HG03103 (cell line): Measurements from ENCODE around the gene LCMT1.
"Not testable (repeated sequence)": the region's sequence is repeated elsewhere in the genome, so short reads cannot be mapped to it uniquely, and the experiment has no call there.

Experiments
- ATAC-seq: cut with Tn5 transposase; IDR thresholded peaks from one replicate; pipeline ENCODE4 v1.9.1; 2021; ENCODE audit warnings: low read depth; ENCODE audit not compliant: unreplicated experiment

LCMT1 gene

GRCh38 chr16:25093208-25094061, 18.1 kb upstream of the LCMT1 start:
- peak; percentile 58 for ATAC-seq

DNA sequence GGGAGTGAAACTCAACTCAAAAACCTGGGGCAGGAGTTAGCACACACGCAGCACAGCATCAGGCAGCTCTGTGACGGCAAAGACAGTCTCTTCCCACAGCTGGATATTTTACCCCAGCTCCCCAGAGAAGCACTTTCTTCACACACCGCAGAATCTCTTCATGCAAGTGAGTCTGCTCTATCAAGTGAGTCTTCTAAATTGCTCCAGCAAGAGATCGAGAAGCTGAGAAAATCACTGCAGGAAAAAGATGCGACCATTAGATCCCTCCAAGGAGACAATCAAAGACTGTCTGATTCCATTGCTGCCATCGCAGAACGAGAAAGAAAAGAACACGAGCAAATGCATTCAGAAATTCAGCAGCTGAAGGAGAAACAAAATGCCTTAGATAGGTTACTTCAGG, 16.9 kb upstream of the LCMT1 start:
- ATAC-seq: no peak

GRCh38 chr16:25095636-25096035, 15.9 kb upstream of the LCMT1 start:
- ATAC-seq: no peak

GRCh38 chr16:25097276-25097975, 14.1 kb upstream of the LCMT1 start:
- ATAC-seq: no peak

DNA sequence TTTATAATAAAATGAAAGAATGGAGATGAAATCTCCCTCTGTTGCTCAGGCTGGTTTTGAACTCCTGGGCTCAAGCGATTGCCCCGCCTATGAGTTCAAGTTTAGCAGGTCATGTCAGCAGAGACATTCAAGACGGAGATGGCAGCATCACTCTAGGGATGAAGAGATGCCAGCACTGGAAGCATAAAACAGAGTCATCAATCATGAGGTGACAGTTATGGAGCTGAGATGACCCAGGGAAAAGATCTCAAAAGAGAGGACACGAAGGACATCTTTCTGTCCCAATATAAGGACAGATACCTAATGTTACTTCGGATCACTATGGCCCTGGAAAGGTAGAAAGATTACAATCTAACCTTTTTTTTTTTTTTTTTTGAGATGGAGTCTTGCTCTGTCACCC, 11.0 kb upstream of the LCMT1 start:
- no peak for ATAC-seq

- no peak for ATAC-seq
Observed at GRCh38 chr16:25106567-25107465, 4.7 kb upstream of the LCMT1 start.

DNA sequence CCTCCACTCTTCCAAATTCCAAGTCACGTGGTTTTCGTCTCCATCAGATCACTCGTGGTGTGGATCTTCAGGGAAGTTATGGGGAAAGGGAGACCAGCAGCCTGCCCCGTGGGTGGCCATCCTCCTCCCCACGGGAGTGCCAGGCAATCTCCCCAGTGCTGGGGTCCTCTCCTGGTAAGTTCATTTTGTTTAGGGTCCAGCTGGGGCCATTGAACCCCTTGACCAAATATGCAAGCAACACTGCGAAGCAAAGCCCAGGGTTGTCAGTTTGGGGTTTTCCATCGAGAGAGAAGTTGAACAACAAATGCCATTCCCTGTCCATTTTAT, 4.1 kb upstream of the LCMT1 start:
- ATAC-seq: no peak

DNA sequence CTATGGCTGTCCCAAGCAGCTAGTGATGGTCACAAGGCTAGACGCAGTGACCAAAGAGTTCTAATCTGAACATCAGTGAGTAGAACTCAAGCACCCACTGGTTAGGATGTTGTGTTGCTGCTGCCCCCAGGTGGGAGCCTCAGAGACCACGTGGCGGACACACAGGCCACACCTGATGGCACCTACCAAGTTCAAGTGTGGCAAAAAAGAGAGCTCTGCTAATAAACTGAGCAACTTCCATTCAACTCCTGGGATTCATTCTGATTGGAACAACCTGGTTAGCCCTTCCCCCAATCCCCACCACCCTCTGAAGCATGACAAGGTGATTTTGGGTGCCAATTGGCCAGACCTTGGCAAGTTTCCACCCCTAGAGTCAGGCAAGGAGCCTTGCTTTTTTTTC, 3.5 kb upstream of the LCMT1 start:
- no peak for ATAC-seq

DNA sequence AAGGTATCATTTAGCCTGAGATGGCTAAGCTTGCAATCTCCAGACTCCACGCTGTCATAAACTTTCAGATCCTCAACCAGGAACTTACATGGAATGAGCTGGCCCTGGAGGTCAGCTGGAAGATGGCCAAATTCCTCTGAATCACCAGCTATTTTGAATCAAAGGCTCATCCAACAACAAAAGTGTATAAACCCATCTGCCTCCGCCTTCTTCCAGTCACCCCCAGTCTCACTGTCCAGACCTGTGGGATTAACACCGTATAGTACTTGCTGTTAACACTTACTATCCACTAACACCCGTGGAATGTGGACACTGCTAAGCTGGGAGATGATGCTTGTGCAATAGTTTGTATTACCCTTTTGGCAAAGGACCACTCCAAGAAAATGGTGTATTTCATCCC, 1.9 kb upstream of the LCMT1 start:
- ATAC-seq: no peak

DNA sequence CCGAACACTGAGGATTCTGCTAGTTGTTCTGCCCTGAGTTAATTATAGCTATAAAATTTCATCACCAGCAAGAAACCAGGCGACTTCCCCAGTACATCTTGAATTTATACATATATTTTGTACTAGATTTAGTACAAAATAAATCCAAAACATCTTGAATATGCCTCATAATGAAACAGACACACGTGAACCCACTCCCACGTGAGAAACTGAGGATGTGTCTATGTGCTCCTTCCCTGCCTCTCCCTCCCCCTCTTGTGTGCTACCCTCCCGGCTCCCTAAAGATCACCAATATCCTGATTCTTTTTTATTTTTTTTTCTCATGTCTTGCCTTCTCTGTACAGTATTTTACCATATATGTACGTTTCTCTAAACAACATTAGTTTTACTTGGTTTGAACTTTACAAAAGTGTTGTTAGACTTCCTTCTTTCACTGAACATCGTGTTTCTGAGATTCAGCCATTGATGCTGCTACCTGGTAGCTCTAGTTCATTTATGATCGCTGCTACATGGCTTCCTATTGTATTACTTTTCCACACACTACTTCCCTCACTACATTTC, 1.1 kb upstream of the LCMT1 start:
- no peak for ATAC-seq

DNA sequence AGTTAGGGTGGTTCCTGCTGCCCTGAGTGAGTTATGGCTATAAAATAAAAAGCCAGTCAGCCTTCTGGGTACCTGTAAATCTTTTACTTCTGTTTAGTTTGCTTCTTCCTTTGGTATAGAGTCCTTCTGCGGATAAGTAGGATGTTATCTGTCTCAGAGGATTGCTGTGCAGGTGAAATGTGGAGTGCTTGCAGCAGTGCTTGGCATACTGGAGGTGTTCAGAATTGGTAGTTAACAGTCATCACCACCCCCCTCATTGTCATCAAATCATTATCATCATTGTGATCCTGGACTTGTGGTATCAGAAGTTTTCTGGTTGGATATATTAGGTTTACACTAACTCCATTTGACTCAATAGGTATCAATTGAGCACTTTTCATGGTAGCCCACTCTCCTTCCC, 2.6 kb downstream of the LCMT1 start:
- no peak for ATAC-seq

GRCh38 chr16:25118851-25119578, 7.5 kb downstream of the LCMT1 start:
- no peak for ATAC-seq

- no peak for ATAC-seq
Observed at GRCh38 chr16:25121824-25122600, 10.5 kb downstream of the LCMT1 start.

GRCh38 chr16:25124503-25124902, 13.0 kb downstream of the LCMT1 start:
- ATAC-seq: no peak

GRCh38 chr16:25126086-25126666, 14.6 kb downstream of the LCMT1 start:
- ATAC-seq: not testable (repeated sequence)

GRCh38 chr16:25126820-25127232, 15.3 kb downstream of the LCMT1 start:
- ATAC-seq: no peak

DNA sequence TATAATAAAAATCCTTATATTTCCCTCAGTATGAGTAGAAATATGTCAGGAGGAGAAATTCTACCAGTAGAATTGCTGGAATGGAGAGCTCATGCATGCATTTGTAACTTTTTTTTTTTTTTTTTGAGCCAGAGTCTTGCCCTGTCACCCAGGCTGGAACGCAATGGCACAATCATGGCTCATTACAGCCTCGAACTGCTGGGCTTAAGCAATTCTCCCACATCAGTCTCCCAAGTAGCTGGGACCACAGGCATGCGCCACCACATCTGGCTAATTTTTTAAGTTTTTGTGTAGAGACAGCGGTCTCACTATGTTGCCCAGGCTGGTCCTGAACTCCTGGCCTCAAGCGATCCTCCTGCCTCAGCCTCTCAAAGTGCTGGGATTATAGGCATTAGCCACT, 21.2 kb downstream of the LCMT1 start:
- not testable (repeated sequence) for ATAC-seq

DNA sequence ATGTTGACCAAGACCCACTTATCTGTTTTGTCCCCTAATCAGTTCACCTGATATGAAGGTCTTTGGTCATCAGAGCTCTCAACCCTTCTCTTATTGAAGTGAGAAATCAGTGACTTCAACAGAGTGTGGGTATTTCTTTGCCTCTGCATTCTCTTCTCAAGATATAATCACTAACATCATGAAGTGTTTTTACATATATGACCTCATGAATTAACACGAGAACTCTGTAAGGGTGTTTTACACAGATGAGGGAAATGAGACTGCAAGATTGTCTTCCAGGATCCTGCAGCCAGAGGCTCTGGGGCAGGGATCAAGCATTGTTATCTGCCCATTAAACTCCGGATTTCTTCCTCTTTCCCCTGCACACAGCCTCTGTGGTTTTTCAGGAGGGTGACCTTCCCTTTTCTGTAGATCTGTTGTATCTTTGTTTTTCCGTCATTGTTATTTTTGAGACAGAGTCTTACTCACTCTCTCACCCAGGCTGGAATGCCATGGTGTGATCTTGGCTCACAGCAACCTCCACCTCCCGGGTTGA, 22.7 kb downstream of the LCMT1 start:
- ATAC-seq: no peak
